Heart left ventricle (tissue), 13 donors: Measurements from ENCODE around the gene HMCN2.

Experiments used
- POLR2A ChIP-seq, 2 donors: fragments of 450-650 bp; IDR thresholded peaks; one replicate each; pipeline ENCODE4 v1.6.1; 2017; ENCODE audit warnings: antibody characterized with exemption in 2 of 2, mild to moderate bottlenecking in 2 of 2, moderate library complexity in 2 of 2
- TF ChIP-seq, protein P1 (sequence below), 12 donors: fragments of 200-600 bp; sonication (generic) in 4 of 12; IDR thresholded peaks; one replicate each; pipeline versions ENCODE4 v1.5.0 to v1.8.0; 2018 to 2022; ENCODE audit warnings: antibody characterized with exemption in 12 of 12, mild to moderate bottlenecking in 5 of 12
- donor health status: ischemic (EF 13 %, LVEDD 7.1; RV severe dilation, severe dysfunction).
- donor health status: DM: no; HTN: yes; CAD: no.
- donor health status: DM: no; HTN: no; CAD: no.
- donor health status: ischemic (EF 25% LVEDD 6.9; RV normal size, moderate dysfunction).
- donor health status: ischemic (EF 25% LVEDD 5.7; RV mildly dilated, moderate dysfunction).
- donor health status: ischemic (EF 35%, LVEDD 5.7; RV mildly dilated, moderate dysfunction).
- donor health status: nonischemic (EF 11% LVEDD 7.7; RV severe dilation, severe dysfunction).
- donor health status: DM: yes; HTN: yes; CAD: no.
- donor health status: PGD.
- donor health status: ischemic (EF 29% LVEDD 5.4; RV normal size, mild dysfunction).
- donor health status: nonischemic (EF 23%, LVEDD 6.1; RV moderate dilation, normal function).

DNA sequence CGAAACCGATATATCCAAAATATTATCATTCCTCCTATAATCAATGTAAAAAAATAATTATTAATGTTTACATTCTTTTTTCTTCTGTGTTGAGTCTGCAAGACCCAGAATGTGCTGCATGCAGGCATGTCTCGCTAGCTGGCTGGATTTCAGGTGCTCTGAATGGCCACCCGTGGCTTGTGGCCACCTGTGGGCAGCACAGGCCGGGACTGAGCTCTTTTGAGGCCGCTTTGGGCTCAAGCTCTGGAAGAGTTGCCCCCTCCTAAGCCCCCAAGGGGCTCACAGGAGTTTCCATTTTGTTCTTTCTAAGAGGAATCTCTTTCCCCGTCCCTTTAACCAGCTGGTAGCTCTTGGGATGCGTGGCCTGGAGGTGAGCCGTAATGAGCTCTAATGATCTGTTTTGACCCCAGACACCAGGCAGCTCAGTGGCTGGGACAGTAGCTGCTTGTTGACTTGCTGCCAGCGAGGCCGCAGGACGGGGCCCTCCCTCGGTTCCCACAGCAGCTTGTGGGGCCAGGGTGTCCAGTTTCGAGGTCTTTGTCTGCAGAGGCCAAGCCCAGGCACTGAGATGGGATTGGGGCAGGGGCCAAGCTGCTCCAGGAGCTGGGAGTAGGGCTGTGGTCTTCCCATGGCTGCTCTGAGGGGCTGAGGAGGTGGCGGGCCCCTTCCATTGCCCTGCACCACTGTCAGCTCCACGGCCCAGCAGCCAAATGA lies 200.0 kb downstream of the HMCN2 start:
- TF ChIP-seq, protein P1, sequence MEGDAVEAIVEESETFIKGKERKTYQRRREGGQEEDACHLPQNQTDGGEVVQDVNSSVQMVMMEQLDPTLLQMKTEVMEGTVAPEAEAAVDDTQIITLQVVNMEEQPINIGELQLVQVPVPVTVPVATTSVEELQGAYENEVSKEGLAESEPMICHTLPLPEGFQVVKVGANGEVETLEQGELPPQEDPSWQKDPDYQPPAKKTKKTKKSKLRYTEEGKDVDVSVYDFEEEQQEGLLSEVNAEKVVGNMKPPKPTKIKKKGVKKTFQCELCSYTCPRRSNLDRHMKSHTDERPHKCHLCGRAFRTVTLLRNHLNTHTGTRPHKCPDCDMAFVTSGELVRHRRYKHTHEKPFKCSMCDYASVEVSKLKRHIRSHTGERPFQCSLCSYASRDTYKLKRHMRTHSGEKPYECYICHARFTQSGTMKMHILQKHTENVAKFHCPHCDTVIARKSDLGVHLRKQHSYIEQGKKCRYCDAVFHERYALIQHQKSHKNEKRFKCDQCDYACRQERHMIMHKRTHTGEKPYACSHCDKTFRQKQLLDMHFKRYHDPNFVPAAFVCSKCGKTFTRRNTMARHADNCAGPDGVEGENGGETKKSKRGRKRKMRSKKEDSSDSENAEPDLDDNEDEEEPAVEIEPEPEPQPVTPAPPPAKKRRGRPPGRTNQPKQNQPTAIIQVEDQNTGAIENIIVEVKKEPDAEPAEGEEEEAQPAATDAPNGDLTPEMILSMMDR (IDR thresholded peaks at IDR 0.05), result no peak
- TF ChIP-seq POLR2A (IDR thresholded peaks at IDR 0.05), result no peak
